Large intestine (tissue), 3 donors: ENCODE results near the gene FTSJ3. TPM values are rescaled to one million over a fixed set of nuclear protein-coding genes. Genes with fewer than 3 reads are reported as not detected.

ENCODE experiments used
- DNase-seq, 2 donors: peaks; one replicate each; pipeline versions ENCODE4 v3.0.0 to v3.0.0-alpha.2; 2013
- H3K27ac ChIP-seq: one replicate; pipeline ENCODE4 v1.5.1; 2013; ENCODE audit warnings: low read length
- H3K27me3 ChIP-seq: 2 replicates; pipeline ENCODE4 v1.6.1; 2013; ENCODE audit warnings: low read length; ENCODE audit not compliant: control insufficient read depth, insufficient read depth
- H3K36me3 ChIP-seq: 2 replicates; pipeline ENCODE4 v1.6.1; 2013; ENCODE audit warnings: low read length; ENCODE audit not compliant: control insufficient read depth, insufficient read depth
- H3K4me1 ChIP-seq: one replicate; pipeline ENCODE4 v1.6.1; 2013; ENCODE audit warnings: low read length; ENCODE audit not compliant: control insufficient read depth, insufficient read depth
- H3K4me3 ChIP-seq: one replicate; pipeline ENCODE4 v1.5.1; 2013; ENCODE audit warnings: low read length
- H3K9me3 ChIP-seq: one replicate; pipeline ENCODE4 v1.6.1; 2013; ENCODE audit warnings: mild to moderate bottlenecking, low read depth, low read length, moderate library complexity; ENCODE audit not compliant: control insufficient read depth
- WGBS: methylation state at CpG from one replicate; pipeline ENCODE4 v1.1.5; 2013; ENCODE audit warnings: low lambda C conversion rate; ENCODE audit not compliant: insufficient coverage; 5-methylcytosine and 5-hydroxymethylcytosine counted together
- polyA plus RNA-seq: library from polyadenylated mRNA; unstranded; fragments of 120-200 nt; gene quantifications from one replicate; pipeline ENCODE4 v1.2.1, GENCODE V29; 2013

FTSJ3 gene
- polyA plus RNA-seq, 1 donor, result 49.6 TPM

- H3K27ac ChIP-seq, result no peak overlapping the region
- WGBS, result 100% methylated on average over 1 of the region's 13 CpGs
- H3K4me3 ChIP-seq, result no peak overlapping the region
- no peaks in the 10 kb centered on the region for H3K27me3 ChIP-seq
- no peaks in the 10 kb centered on the region for H3K9me3 ChIP-seq
- peaks cover 46% of the 10 kb centered on the region for H3K36me3 ChIP-seq
- H3K4me1 ChIP-seq, result no peaks in the 10 kb centered on the region
- DNase-seq, result no peak
These were observed 40.3 kb downstream of the FTSJ3 start for GRCh38 chr17:63786971-63787711.

- no CpG with 5 or more reads among the region's 1 CpG for WGBS
- no peak for DNase-seq
- Histone ChIP-seq H3K27me3 (no peaks in the 10 kb centered on the region), H3K4me1 (no peaks in the 10 kb centered on the region), H3K4me3 (no peak overlapping the region), H3K9me3 (no peaks in the 10 kb centered on the region), H3K36me3 (peaks cover 43% of the 10 kb centered on the region), H3K27ac (no peak overlapping the region)
These were observed 41.3 kb downstream of the FTSJ3 start for GRCh38 chr17:63786117-63786516.

- Histone ChIP-seq H3K36me3 (peaks cover 43% of the 10 kb centered on the region), H3K27me3 (no peaks in the 10 kb centered on the region), H3K9me3 (no peaks in the 10 kb centered on the region), H3K4me3 (no peak overlapping the region), H3K4me1 (no peaks in the 10 kb centered on the region), H3K27ac (no peak overlapping the region)
- no peak for DNase-seq
- 100% methylated on average over 1 of the region's 1 CpG for WGBS
These were observed 41.9 kb downstream of the FTSJ3 start for GRCh38 chr17:63785556-63785955.

- no peaks in the 10 kb centered on the region for H3K27me3 ChIP-seq
- DNase-seq, result no peak
- H3K4me1 ChIP-seq, result no peaks in the 10 kb centered on the region
- peaks cover 34% of the 10 kb centered on the region for H3K36me3 ChIP-seq
- whole genome bisulfite sequencing, result no CpG with 5 or more reads among the region's 6 CpGs
- H3K27ac ChIP-seq, result no peak overlapping the region
- H3K9me3 ChIP-seq, result no peaks in the 10 kb centered on the region
- no peak overlapping the region for H3K4me3 ChIP-seq
These were observed 43.9 kb downstream of the FTSJ3 start for GRCh38 chr17:63783522-63783921.

- DNase-seq, result no peak
- Histone ChIP-seq H3K27ac (no peak overlapping the region), H3K36me3 (peaks cover 24% of the 10 kb centered on the region), H3K9me3 (no peaks in the 10 kb centered on the region), H3K27me3 (no peaks in the 10 kb centered on the region), H3K4me1 (peaks cover 2% of the 10 kb centered on the region), H3K4me3 (no peak overlapping the region)
- no CpG with 5 or more reads among the region's 4 CpGs for WGBS
These were observed 46.5 kb downstream of the FTSJ3 start for GRCh38 chr17:63780928-63781327.

GRCh38 chr17:63780507-63780906 lies 47.0 kb downstream of the FTSJ3 start:
- Histone ChIP-seq H3K27me3 (no peaks in the 10 kb centered on the region), H3K36me3 (peaks cover 24% of the 10 kb centered on the region), H3K27ac (no peak overlapping the region), H3K4me1 (peaks cover 3% of the 10 kb centered on the region), H3K4me3 (no peak overlapping the region), H3K9me3 (no peaks in the 10 kb centered on the region)
- DNase-seq, result no peak
- no CpG with 5 or more reads among the region's 1 CpG for WGBS

- peak overlapping the region; percentile 100 for H3K27ac ChIP-seq
- no peaks in the 10 kb centered on the region for H3K9me3 ChIP-seq
- peaks cover 6% of the 10 kb centered on the region for H3K4me1 ChIP-seq
- no peaks in the 10 kb centered on the region for H3K27me3 ChIP-seq
- WGBS, result 70% methylated on average over 2 of the region's 8 CpGs
- DNase-seq, result peak in 1 of 2 donors; percentile 19
- peaks cover 11% of the 10 kb centered on the region for H3K36me3 ChIP-seq
- peak overlapping the region; percentile 88 for H3K4me3 ChIP-seq
These were observed 52.0 kb downstream of the FTSJ3 start for GRCh38 chr17:63775420-63775819.

- peak in 1 of 2 donors; percentile 11 for DNase-seq
- Histone ChIP-seq H3K4me1 (peaks cover 6% of the 10 kb centered on the region), H3K9me3 (no peaks in the 10 kb centered on the region), H3K27ac (peak overlapping the region; percentile 100), H3K36me3 (peaks cover 11% of the 10 kb centered on the region), H3K4me3 (peak overlapping the region; percentile 88), H3K27me3 (no peaks in the 10 kb centered on the region)
- WGBS, result no CpG with 5 or more reads among the region's 4 CpGs
These were observed 52.5 kb downstream of the FTSJ3 start for GRCh38 chr17:63774969-63775265.

- WGBS, result no CpG with 5 or more reads among the region's 67 CpGs
- peak within 1 kb of the TSS; percentile 88 for H3K4me3 ChIP-seq
- peak; percentile 34 to 76 for DNase-seq
- H3K9me3 ChIP-seq, result no peaks in the 10 kb centered on the region
- peaks cover 6% of the 10 kb centered on the region for H3K4me1 ChIP-seq
- H3K27ac ChIP-seq, result peak within 1 kb of the TSS; percentile 100
- H3K27me3 ChIP-seq, result no peaks in the 10 kb centered on the region
- H3K36me3 ChIP-seq, result peaks cover 10% of the 10 kb centered on the region
These were observed 53.1 kb downstream of the FTSJ3 start, which contains the start of gene DDX42 for GRCh38 chr17:63774141-63774968. DDX42 (plus strand) TSS chr17:63774170; CDS start chr17:63787050, 12,880 bp downstream.

GRCh38 chr17:63773272-63774140 lies 54.0 kb downstream of the FTSJ3 start, which contains the start of gene CCDC47:
CCDC47 (minus strand) TSS chr17:63773597; CDS start chr17:63766175, 7,422 bp downstream.
- no CpG with 5 or more reads among the region's 74 CpGs for WGBS
- no peaks in the 10 kb centered on the region for H3K27me3 ChIP-seq
- DNase-seq, result peak; percentile 100
- no peaks in the 10 kb centered on the region for H3K9me3 ChIP-seq
- H3K27ac ChIP-seq, result peak within 1 kb of the TSS; percentile 100
- H3K4me3 ChIP-seq, result peak within 1 kb of the TSS; percentile 88
- peaks cover 6% of the 10 kb centered on the region for H3K4me1 ChIP-seq
- H3K36me3 ChIP-seq, result peaks cover 5% of the 10 kb centered on the region
